HG03342 (cell line): Measurements from ENCODE around the gene ZNF580.

Source experiments
- ATAC-seq: cut with Tn5 transposase; IDR thresholded peaks from one replicate; pipeline ENCODE4 v1.9.1; 2021; ENCODE audit warnings: mild to moderate bottlenecking, moderate library complexity; ENCODE audit not compliant: unreplicated experiment

ZNF580 gene

DNA sequence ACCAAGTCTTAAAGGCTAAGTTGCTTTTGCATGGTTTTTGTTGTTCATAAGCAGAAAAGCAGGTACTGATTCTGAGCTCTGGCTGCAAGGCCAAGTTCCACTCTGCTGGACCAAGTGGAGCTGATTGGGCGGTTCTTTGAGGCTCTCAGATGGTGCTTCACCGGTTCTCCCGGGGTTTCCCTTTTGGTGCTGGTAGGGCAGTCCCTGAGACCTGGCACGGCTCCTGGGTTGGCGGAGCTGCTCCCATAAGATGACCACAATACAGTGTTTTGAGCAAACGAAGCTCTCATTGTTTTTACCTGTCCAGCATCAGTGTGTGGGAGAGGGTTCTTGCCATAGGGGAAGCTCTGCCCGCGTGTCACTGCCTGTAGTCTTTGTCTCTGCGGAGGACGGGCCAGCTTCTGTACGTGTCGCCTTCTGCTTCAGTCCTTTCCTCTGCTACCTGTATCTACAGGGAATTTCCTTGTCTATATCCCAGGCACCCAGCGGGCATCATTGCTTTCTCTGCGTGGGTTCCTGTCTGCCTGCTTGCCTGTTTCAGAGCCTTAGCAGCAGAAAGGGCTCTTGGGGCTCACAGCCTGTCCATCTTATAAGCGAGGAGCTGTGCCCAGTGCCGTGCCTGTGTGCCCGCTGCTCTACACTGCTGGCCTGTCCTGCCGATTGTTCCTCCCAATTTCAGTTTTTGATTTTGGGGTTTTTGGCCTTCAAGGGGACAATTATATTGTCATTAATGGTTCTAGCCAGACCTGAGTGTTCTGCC, 16.4 kb downstream of the ZNF580 start:
- ATAC-seq = no peak

DNA sequence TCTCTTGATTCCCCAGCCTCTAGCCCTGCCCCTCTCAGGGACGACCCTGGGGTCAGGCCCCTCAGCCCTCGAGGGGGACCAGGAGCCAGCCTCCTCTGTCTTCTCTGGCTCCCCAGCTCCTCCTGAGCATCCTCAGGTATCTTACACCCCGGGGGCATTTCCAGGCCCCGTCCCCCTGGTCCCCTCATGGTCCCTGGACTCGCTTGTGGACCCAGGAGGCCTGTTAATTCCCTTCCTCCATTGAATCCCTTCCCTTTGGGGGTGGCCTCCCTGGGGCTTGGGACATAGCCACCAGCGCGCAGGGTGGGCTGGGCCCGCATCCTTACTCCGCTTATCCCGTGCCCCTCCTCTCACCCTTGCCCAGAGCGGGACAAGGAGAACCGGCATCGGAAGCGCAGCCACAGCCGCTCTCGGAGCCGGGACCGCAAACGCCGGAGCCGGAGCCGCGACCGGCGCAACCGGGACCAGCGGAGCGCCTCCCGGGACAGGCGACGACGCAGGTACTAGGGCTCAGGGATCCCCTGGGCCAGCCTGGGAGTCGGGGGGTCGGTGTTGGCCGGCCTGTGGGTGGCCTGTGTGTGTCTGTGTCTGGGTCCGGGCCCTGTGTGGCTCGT, 18.2 kb downstream of the ZNF580 start:
- no peak for ATAC-seq

- no peak for ATAC-seq
These were observed 19.0 kb downstream of the ZNF580 start for GRCh38 chr19:55659822-55660221.

DNA sequence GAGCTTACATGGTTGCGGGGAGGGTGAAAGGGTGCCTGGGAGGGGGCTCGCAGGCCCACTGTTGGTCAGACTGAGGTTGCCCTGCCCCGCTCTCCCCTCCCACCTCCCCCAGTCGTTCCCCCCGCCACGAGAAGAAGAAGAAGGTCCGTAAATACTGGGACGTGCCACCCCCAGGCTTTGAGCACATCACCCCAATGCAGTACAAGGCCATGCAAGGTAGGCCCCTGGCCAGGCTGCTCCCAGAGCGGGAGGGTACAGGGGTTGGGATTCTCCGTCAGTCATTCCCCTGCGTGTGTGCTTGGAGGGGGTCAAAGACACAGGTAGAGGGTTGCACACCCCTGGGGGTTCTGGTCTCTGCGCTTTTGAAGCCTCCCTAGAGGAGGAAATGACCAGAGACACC, 19.6 kb downstream of the ZNF580 start:
- no peak for ATAC-seq

- ATAC-seq = no peak
These were observed 20.2 kb downstream of the ZNF580 start for GRCh38 chr19:55660991-55661390.

DNA sequence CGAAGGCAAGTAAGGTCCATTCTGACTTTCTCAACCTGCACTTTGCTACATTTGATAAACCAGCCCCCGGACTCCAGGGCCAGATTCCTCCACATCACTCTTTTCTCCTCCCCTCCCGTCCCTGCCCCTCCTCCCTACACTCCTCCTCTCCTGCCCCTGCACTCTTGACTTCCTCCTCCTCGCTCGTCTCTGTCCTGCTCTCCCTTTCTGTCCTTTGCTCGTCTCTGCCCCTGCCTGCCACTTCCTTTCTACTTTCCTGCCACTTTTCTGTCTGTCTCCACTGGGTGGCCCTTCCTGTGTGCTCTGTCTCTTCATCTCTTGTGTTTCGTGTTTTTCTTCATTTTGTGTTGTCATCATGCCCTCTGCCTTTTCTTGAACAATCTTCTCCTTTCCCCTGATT, 21.0 kb downstream of the ZNF580 start:
- no peak for ATAC-seq

- ATAC-seq = no peak
These were observed 23.2 kb downstream of the ZNF580 start for GRCh38 chr19:55663846-55664536.

- no peak for ATAC-seq
These were observed 25.7 kb downstream of the ZNF580 start for GRCh38 chr19:55666343-55667005.

DNA sequence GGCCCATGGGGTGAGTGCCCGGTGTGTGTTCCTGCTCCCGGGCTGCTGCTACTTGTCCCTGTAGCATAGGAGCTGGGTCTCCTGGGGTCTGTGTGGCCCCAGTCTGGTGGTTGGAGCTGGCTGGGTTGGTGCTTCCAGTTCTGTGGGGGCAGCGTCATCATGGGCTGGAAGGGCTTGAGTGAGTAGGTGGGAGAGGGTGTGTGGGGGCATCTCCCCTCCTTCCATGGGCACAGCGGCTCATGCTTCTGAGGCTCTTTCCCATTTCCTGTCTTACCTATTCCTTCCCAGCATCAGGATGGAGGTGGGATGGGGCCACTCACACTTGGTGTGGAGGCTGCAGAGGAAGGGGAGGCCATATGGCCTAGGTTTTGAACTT, 26.2 kb downstream of the ZNF580 start:
- no peak for ATAC-seq

DNA sequence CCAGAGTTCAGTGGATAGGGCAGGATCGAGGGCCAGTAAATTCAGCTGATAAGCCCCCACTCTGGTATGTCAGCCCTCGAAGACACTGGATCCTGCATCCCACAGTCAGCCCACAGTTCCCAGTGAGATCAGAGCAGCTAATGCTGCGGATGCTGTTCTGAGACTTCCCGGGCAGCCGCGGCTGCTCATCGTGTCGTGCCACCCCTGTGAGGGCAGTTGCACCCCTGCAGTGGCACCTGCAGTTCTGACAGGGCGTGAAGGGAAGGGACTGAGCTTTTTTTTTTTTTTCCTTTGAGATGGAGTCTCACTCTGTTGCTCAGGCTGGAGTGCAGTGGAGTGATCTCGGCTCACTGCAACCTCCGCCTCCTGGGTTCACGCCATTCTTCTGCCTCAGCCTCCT, 26.7 kb downstream of the ZNF580 start:
- no peak for ATAC-seq

DNA sequence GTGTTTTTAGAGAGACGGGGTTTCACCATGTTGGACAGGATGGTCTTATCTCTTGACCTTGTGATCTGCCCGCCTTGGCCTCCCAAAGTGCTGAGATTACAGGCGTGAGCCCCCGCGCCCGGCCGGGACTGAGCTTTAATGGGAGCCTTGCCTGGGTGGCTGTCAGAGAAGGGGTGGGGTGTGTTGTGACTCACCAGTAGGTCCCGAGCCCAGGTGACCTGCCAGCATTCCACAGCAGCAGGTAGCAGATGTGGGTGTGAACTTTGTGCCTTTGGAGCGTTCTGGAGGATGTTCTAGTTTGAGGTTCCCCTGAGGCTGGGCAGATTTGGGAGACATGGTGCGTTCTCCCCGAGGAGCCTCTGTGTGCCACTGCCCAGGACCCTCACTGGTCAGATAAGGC, 27.2 kb downstream of the ZNF580 start:
- no peak for ATAC-seq

GRCh38 chr19:55668603-55669348, 28.0 kb downstream of the ZNF580 start:
- ATAC-seq = no peak

DNA sequence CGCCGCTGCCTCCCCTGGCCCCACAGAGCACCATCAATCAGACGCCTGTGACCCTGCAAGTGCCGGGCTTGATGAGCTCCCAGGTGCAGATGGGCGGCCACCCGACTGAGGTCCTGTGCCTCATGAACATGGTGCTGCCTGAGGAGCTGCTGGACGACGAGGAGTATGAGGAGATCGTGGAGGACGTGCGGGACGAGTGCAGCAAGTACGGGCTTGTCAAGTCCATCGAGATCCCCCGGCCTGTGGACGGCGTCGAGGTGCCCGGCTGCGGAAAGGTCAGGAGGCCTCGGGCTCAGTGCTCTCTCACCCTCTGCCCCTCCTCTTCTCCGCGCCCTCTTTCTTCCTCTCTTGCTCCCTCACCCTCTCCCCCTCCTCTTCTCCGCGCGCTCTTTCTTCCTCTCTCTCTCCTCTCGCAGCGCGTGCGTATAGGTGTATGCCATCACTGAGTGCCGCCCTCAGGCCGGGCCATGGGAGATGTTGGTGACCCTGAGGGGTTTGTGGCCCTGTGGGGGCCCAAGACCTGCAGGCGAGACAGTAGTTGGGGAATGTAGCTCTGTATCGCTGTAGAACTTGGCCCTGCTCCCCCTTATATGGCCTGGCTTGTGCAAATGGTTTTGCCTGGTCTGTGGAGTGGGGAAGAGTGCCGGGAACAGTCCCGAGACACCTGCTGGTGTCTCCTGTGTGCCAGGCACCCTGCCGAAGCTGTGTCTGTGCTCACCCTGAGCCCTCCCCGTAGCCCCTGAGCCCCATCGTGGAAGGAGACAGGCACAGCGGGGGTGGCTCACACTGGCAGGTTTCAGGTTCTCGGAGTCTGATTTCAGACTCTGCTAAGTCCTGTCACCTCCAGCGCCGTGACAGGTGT, 28.8 kb downstream of the ZNF580 start:
- ATAC-seq = no peak

DNA sequence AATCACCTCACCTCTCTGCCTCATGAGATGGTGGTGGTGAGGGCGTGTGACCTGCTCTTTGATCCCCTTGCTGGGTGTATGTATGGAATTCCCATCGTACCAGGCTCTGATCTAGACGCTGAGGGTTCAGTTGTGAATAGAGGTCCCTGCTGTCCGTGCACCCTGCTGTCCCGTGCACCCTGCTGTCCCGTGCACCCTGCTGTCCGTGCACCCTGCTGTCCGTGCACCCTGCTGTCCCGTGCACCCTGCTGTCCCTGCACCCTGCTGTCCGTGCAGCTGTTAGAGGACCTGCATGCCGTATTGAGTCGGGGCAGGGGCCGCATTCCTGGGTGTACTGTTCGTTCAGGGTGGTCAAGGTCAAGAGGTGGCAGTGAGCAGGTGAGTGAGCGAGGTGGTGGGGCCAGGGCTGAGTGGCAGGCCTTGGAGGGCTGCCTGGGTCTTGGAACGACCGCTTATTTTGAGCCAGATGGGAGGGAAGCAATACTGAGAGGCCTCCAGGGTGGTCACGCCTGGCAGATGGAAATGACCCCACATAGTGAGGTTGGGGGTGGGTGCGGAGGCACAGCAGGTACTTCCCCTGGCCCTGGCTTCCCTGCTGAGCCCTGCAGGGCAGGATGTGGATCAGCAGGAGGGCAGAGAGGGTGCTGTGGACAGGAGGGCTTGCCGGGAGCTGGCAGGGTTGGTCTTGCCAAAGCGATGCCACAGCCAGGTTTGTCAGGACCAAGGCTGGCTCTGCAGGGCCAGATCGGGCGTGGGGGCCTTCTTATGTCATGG, 29.7 kb downstream of the ZNF580 start:
- ATAC-seq = no peak

- no peak for ATAC-seq
These were observed 30.2 kb downstream of the ZNF580 start for GRCh38 chr19:55671054-55671378.

DNA sequence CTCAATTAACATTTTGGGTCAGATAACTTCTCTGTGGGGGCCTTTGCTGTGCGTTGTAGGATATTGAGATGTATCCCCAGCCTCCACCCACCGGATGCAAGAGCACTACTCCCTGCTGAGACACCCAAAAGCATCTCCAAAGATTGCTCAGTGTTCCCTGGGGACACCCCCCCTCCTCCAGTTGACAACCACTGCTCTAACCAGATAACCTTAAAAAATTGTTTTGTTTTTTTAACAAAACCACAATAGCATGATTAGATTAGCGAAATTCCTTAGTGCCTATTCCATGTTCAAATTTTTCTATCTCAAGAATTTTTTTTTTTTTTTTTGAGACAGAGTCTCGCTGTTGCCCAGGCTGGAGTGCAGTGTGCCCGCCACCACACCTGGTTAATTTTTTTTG, 31.6 kb downstream of the ZNF580 start:
- no peak for ATAC-seq

DNA sequence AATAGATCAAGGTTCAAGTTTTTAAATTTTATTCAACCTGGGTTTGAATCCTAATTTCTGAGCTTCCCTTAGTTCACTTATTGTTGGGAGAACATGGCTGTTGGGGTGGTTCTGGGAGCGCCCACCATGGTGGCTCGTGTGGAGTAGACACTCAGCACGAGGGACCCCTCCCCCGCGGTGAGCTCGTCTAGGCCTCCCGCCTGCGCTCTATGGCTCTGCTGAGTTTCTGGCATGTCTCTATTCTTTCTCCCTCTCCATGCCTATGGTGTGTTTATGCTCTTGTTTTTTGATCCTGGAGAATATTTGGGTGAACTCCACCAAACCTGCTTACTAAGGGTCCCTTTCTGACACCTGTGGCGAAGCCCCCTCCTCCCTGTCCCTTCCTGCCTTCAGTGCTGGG, 32.7 kb downstream of the ZNF580 start:
- ATAC-seq = no peak

- ATAC-seq = no peak
These were observed 33.1 kb downstream of the ZNF580 start for GRCh38 chr19:55673889-55674288.

DNA sequence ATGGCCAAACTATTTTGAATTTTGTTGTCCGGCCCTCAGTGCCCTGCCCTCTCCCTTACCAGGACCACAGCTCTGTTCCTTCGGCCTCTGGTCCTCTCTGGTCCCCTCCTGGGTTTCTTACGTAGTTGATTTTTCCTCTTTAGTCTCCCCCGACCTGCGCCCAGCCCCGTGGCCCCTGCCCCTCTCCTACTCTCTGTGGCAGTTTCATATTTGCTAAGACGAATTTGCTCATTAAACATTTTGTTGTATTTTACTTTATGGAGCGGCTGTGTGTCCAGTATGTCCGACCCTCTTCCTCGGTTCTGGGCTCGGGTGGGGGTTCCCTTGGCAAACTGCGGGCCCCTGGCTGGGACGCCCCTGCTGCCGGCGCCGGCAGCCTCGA, 33.6 kb downstream of the ZNF580 start:
- no peak for ATAC-seq
